Pancreas (tissue), 10 donors: ENCODE measurements around the gene TOMM34. TPM values are rescaled to one million over a fixed set of nuclear protein-coding genes. Genes with fewer than 3 reads are reported as not detected.

Source experiments
- ATAC-seq, 4 donors: fragments of 200-7000 bp; cut with Tn5 transposase; one replicate each; pipeline versions ENCODE4 v1.8.0 to v1.9.1; 2020; ENCODE audit warnings: mild to moderate bottlenecking in 4 of 4, moderate library complexity in 4 of 4
- DNase-seq, 6 donors: peaks; one replicate each; pipeline ENCODE4 v3.0.0-alpha.2; 2020
- FAIRE-seq: peaks from 2 replicates; lab custom pipeline; 2012; peaks lifted over from hg19 to GRCh38; lab: Jason Lieb, UNC
- H3K27ac ChIP-seq, 4 donors: fragments of 200-600 bp; sonication (generic); 1 replicate in 3 of 4; 2 replicates in 1 of 4; pipeline versions ENCODE4 v1.5.0 to v1.8.0; 2020
- H3K27me3 ChIP-seq, 4 donors: fragments of 200-600 bp; one replicate each; pipeline ENCODE4 v1.8.0; 2021
- H3K36me3 ChIP-seq, 3 donors: fragments of 200-600 bp; sonication (generic) in 1 of 3; one replicate each; pipeline versions ENCODE4 v1.5.0 to v1.8.0; 2020 to 2021
- H3K4me1 ChIP-seq, 3 donors: fragments of 200-600 bp; one replicate each; pipeline ENCODE4 v1.8.0; 2021
- H3K4me3 ChIP-seq, 4 donors: fragments of 200-600 bp; sonication (generic) in 2 of 4; one replicate each; pipeline versions ENCODE4 v1.5.0 to v1.8.0; 2020 to 2021
- H3K9me3 ChIP-seq, 4 donors: fragments of 200-600 bp; one replicate each; pipeline ENCODE4 v1.8.0; 2021
- CTCF ChIP-seq, 4 donors: fragments of 200-600 bp; sonication (generic) in 3 of 4; IDR thresholded peaks; one replicate each; pipeline versions ENCODE4 v1.5.0 to v1.8.0; 2021; ENCODE audit warnings: antibody characterized with exemption in 4 of 4
- WGBS, 2 donors: extraction: QIAGEN DNeasy Blood & Tissue Kit; methylation state at CpG; one replicate each; pipeline ENCODE4 v1.1.7; 2013; 5-methylcytosine and 5-hydroxymethylcytosine counted together
- intact Hi-C, 3 donors: fragments of 100-400 bp; cut with DNase I; formaldehyde crosslinking; loops; one replicate each; pipeline versions ENCODE4 v1.11.1 to v1.14.2; 2022
- polyA plus RNA-seq, 2 donors: library from polyadenylated mRNA; stranded (reverse); fragments of 200-250 nt; gene quantifications; one replicate each; pipeline ENCODE4 v1.2.3, GENCODE V29; 2013
- total RNA-seq, 6 donors: library from RNA; stranded (reverse); fragmentation: NEBNext Ultra II Directional in 4 of 6; extraction: Animal tissue kit (Norgen Biotek cat#: 25700) in 4 of 6; gene quantifications; one replicate each; pipeline versions ENCODE4 v1.2.1 to v1.2.4, GENCODE V29; 2021 to 2023
- donor health status: healthy with polysubstance abuse.
- donor health status: DM: no; HTN: no; CAD: no; lungs with moderate emphysema.
- donor health status: DM: no; HTN: no; CAD: no.
- donor health status: control.
- donor health status: control.
- donor health status: Bipolar disorder and iron deficiency.
- donor health status: DM: yes; HTN: yes; CAD: no.
- donor health status: DM: no; HTN: no; CAD: no.
- donor health status: DM: no; HTN: no; CAD: no.
- donor health status: DM: yes; HTN: yes; CAD: no.

The TOMM34 gene
- total and polyA plus RNA-seq, 8 donors: 4.9 to 18.6 (median 7.4) TPM

- DNase-seq (no peak), ATAC-seq (no peak), FAIRE-seq (no peak)
- Histone ChIP-seq H3K27ac (no peak overlapping the region), H3K9me3 (no peaks in the 10 kb centered on the region), H3K27me3 (no peaks in the 10 kb centered on the region), H3K36me3 (peaks cover 0 to 3% (median 3%) of the 10 kb centered on the region in 3 donors), H3K4me3 (no peak overlapping the region), H3K4me1 (no peaks in the 10 kb centered on the region)
- TF ChIP-seq CTCF (IDR thresholded peaks at IDR 0.05): no peak
- intact Hi-C loops: no loop called here
- WGBS, 2 donors: 98% methylated on average over 3 of the region's 3 CpGs
Observed at GRCh38 chr20:44918342-44918741, 41.9 kb downstream of the TOMM34 start.

GRCh38 chr20:44917399-44917798, 42.8 kb downstream of the TOMM34 start:
- 92 to 95% methylated on average over 2 of the region's 2 CpGs for WGBS, 2 donors
- ATAC-seq: no peak
- no peaks in the 10 kb centered on the region for H3K27me3 ChIP-seq
- no peak overlapping the region for H3K27ac ChIP-seq
- H3K9me3 ChIP-seq: no peaks in the 10 kb centered on the region
- DNase-seq: no peak
- no peak for TF ChIP-seq CTCF (IDR thresholded peaks at IDR 0.05)
- no peak overlapping the region for H3K4me3 ChIP-seq
- no peaks in the 10 kb centered on the region for H3K4me1 ChIP-seq
- FAIRE-seq: no peak
- H3K36me3 ChIP-seq: peaks cover 0 to 10% (median 6%) of the 10 kb centered on the region in 3 donors
- intact Hi-C loops: no loop called here

- intact Hi-C loops: no loop called here
- ATAC-seq (no peak), DNase-seq (no peak), FAIRE-seq (no peak)
- Histone ChIP-seq H3K9me3 (no peaks in the 10 kb centered on the region), H3K36me3 (peaks cover 0 to 10% (median 6%) of the 10 kb centered on the region in 3 donors), H3K4me1 (no peaks in the 10 kb centered on the region), H3K27ac (no peak overlapping the region), H3K4me3 (no peak overlapping the region), H3K27me3 (no peaks in the 10 kb centered on the region)
- WGBS, 2 donors: 92 to 94% methylated on average over 12 of the region's 12 CpGs
- no peak for TF ChIP-seq CTCF (IDR thresholded peaks at IDR 0.05)
Observed at GRCh38 chr20:44916586-44916985, 43.6 kb downstream of the TOMM34 start.

GRCh38 chr20:44914924-44915323, 45.3 kb downstream of the TOMM34 start:
- Histone ChIP-seq H3K4me1 (no peaks in the 10 kb centered on the region), H3K27me3 (no peaks in the 10 kb centered on the region), H3K27ac (no peak overlapping the region), H3K4me3 (no peak overlapping the region), H3K9me3 (no peaks in the 10 kb centered on the region), H3K36me3 (peaks cover 0 to 10% (median 6%) of the 10 kb centered on the region in 3 donors)
- FAIRE-seq (no peak), DNase-seq (no peak), ATAC-seq (no peak)
- 58 to 78% methylated on average over 1 of the region's 1 CpG for WGBS, 2 donors
- no peak for TF ChIP-seq CTCF (IDR thresholded peaks at IDR 0.05)
- intact Hi-C loops: no loop called here

GRCh38 chr20:44912189-44912588, 48.0 kb downstream of the TOMM34 start:
- H3K27me3 ChIP-seq: no peaks in the 10 kb centered on the region
- FAIRE-seq (no peak), ATAC-seq (no peak)

More at GRCh38 chr20:44912189-44912588, 48.0 kb downstream of the TOMM34 start:
- WGBS, 2 donors: 85 to 95% methylated on average over 2 of the region's 2 CpGs
- TF ChIP-seq CTCF (IDR thresholded peaks at IDR 0.05): no peak
- Histone ChIP-seq H3K4me1 (peaks cover 0 to 6% (median 0%) of the 10 kb centered on the region in 3 donors), H3K36me3 (peaks cover 0 to 12% (median 6%) of the 10 kb centered on the region in 3 donors), H3K27ac (no peak overlapping the region), H3K4me3 (no peak overlapping the region), H3K9me3 (no peaks in the 10 kb centered on the region)
- no peak for DNase-seq
- intact Hi-C loops: no loop called here
